Activated B cell treated with CpG ODN at 0.5 μM for 24 hours (primary cell): ENCODE results near the gene SERAC1. TPM values are rescaled to one million over a fixed set of nuclear protein-coding genes. Genes with fewer than 3 reads are reported as not detected.
A peak's percentile ranks its signal among the peaks of the same experiment; 100 is the strongest.
"Not testable (repeated sequence)": the region's sequence is repeated elsewhere in the genome, so short reads cannot be mapped to it uniquely, and the experiment has no call there.

Experiments
- ATAC-seq: fragments of 200-7000 bp; cut with Tn5 transposase; one replicate; pipeline ENCODE4 v1.10.0; 2021; ENCODE audit warnings: low read depth, mild to moderate bottlenecking, moderate library complexity
- CTCF ChIA-PET: fragments of 350-600 bp; sonication (Branson Sonifier 250); formaldehyde crosslinking; loops from one replicate; lab custom pipeline; 2021; ENCODE audit warnings: antibody characterized with exemption; lab: Charles Lee
- POLR2A ChIA-PET: fragments of 350-600 bp; sonication (Branson Sonifier 250); formaldehyde crosslinking; loops from one replicate; lab custom pipeline; 2021; ENCODE audit warnings: antibody characterized with exemption; lab: Charles Lee
- DNase-seq: peaks from one replicate; pipeline ENCODE4 v3.0.0; 2022
- H3K27ac Mint-ChIP-seq: one replicate; pipeline ENCODE4 v1.8.0; 2020; ENCODE audit warnings: mixed read lengths
- H3K27me3 Mint-ChIP-seq: one replicate; pipeline ENCODE4 v1.8.0; 2021; ENCODE audit warnings: mixed read lengths
- H3K36me3 Mint-ChIP-seq: one replicate; pipeline ENCODE4 v1.8.0; 2021; ENCODE audit warnings: low read depth, mixed read lengths
- H3K4me1 Mint-ChIP-seq: one replicate; pipeline ENCODE4 v1.8.0; 2021; ENCODE audit warnings: mixed read lengths
- H3K4me3 Mint-ChIP-seq: one replicate; pipeline ENCODE4 v1.8.0; 2020; ENCODE audit warnings: mild to moderate bottlenecking, mixed read lengths
- H3K9me3 Mint-ChIP-seq: one replicate; pipeline ENCODE4 v1.8.0; 2020; ENCODE audit warnings: mixed read lengths
- CTCF ChIP-seq: fragments of 200-600 bp; IDR thresholded peaks from one replicate; pipeline ENCODE4 v1.8.0; 2022; ENCODE audit warnings: antibody characterized with exemption, mild to moderate bottlenecking
- intact Hi-C: fragments of 100-400 bp; cut with micrococcal nuclease; formaldehyde crosslinking; loops from one replicate; pipeline ENCODE4 v1.15.1; 2024
- total RNA-seq: library from RNA; stranded (reverse); gene quantifications from 2 replicates; pipeline ENCODE4 v1.2.3, GENCODE V29; 2022

The SERAC1 gene
- 3.0 TPM in 2 replicates for total RNA-seq

- Mint-ChIP-seq H3K9me3 (no peaks in the 10 kb centered on the region), H3K4me1 (peaks cover 14% of the 10 kb centered on the region), H3K27me3 (no peaks in the 10 kb centered on the region), H3K27ac (peak within 1 kb of the TSS; percentile 99), H3K36me3 (peaks cover 17% of the 10 kb centered on the region), H3K4me3 (peak within 1 kb of the TSS; percentile 95)
- intact Hi-C loops = loop anchor here (1.0 to 10.0 kb wide), 5 partner anchors 142 to 479 kb away; partner anchors contain the start of genes SYNJ2 and TMEM181
- ChIA-PET POLR2A (interaction anchor here (0.6 to 0.7 kb wide), 3 partner anchors 20 to 368 kb away, joined by 3 to 8 read pairs (median 3); no protein-coding TSS in a partner anchor), CTCF (no interaction called here)
- no peak for DNase-seq
- TF ChIP-seq CTCF = no peak
- peak; percentile 53 for ATAC-seq
Observed at GRCh38 chr6:158168040-158168289, at the start of gene SERAC1. Gene SERAC1, minus strand, starts transcription at chr6:158168262. Its CDS starts 9,899 bp downstream, at chr6:158158363.

- Mint-ChIP-seq H3K4me1 (peaks cover 3% of the 10 kb centered on the region), H3K36me3 (no peaks in the 10 kb centered on the region), H3K27ac (no peak overlapping the region), H3K4me3 (no peak overlapping the region), H3K9me3 (no peaks in the 10 kb centered on the region), H3K27me3 (no peaks in the 10 kb centered on the region)
- POLR2A ChIA-PET = interaction anchor here (0.5 to 1.2 kb wide), 2 partner anchors 13 to 477 kb away, joined by 3 to 6 read pairs; no protein-coding TSS in a partner anchor
- DNase-seq (no peak), ATAC-seq (peak; percentile 99)
- intact Hi-C loops = loop anchor here (1.0 to 10.0 kb wide), 5 partner anchors 391 to 938 kb away; no protein-coding TSS in a partner anchor
- TF ChIP-seq CTCF = no peak
- CTCF ChIA-PET = interaction anchor here (0.6 to 3.4 kb wide), 16 partner anchors 9 to 920 kb away, joined by 3 to 49 read pairs (median 4); no protein-coding TSS in a partner anchor
Observed at GRCh38 chr6:158213925-158214674, 46.0 kb upstream of the SERAC1 start.

GRCh38 chr6:158211273-158212055 is 43.4 kb upstream of the SERAC1 start:
- Mint-ChIP-seq H3K4me3 (no peak overlapping the region), H3K27ac (no peak overlapping the region), H3K27me3 (peaks cover 8% of the 10 kb centered on the region), H3K4me1 (peaks cover 11% of the 10 kb centered on the region), H3K9me3 (no peaks in the 10 kb centered on the region), H3K36me3 (no peaks in the 10 kb centered on the region)
- intact Hi-C loops = loop anchor here (5.0 to 10.0 kb wide), 2 partner anchors 583 to 941 kb away; no protein-coding TSS in a partner anchor
- DNase-seq (no peak), ATAC-seq (no peak)
- ChIA-PET POLR2A (interaction anchor here (0.7 kb wide), 1 partner anchor 11 kb away, joined by 4 read pairs; no protein-coding TSS in a partner anchor), CTCF (no interaction called here)
- TF ChIP-seq CTCF = no peak

GRCh38 chr6:158209582-158210333 is 41.7 kb upstream of the SERAC1 start:
- peaks cover 11% of the 10 kb centered on the region for H3K4me1 Mint-ChIP-seq
- CTCF ChIA-PET = interaction anchor here (1.0 kb wide), 1 partner anchor 11 kb away, joined by 6 read pairs; no protein-coding TSS in a partner anchor

GRCh38 chr6:158208226-158209030 is 40.4 kb upstream of the SERAC1 start:
- peak overlapping the region; percentile 69 for H3K4me3 Mint-ChIP-seq
- intact Hi-C loops = not testable (repeated sequence)

More at GRCh38 chr6:158209582-158210333, 41.7 kb upstream of the SERAC1 start:
- POLR2A ChIA-PET = interaction anchor here (0.6 kb wide), 1 partner anchor 16 kb away, joined by 4 read pairs; no protein-coding TSS in a partner anchor
- H3K36me3 Mint-ChIP-seq, DNase-seq, H3K9me3 Mint-ChIP-seq, H3K4me3 Mint-ChIP-seq, H3K27ac Mint-ChIP-seq, ATAC-seq, H3K27me3 Mint-ChIP-seq: not testable (repeated sequence)
- intact Hi-C loops = loop anchor here (5.0 to 10.0 kb wide), 2 partner anchors 585 to 943 kb away; no protein-coding TSS in a partner anchor

More at GRCh38 chr6:158208226-158209030, 40.4 kb upstream of the SERAC1 start:
- DNase-seq, H3K4me1 Mint-ChIP-seq, H3K27ac Mint-ChIP-seq, H3K9me3 Mint-ChIP-seq, H3K27me3 Mint-ChIP-seq, ATAC-seq, H3K36me3 Mint-ChIP-seq: not testable (repeated sequence)
- CTCF ChIA-PET = interaction anchor here (0.6 to 1.5 kb wide), 3 partner anchors 13 to 483 kb away, joined by 3 to 6 read pairs (median 6); no protein-coding TSS in a partner anchor
- POLR2A ChIA-PET = interaction anchor here (0.7 kb wide), 2 partner anchors 123 to 611 kb away, joined by 3 to 4 read pairs; partner anchors contain the start of gene EZR
